ENCODE measurements around the gene ANKRD49. TPM values are rescaled to one million over a fixed set of nuclear protein-coding genes. Genes with fewer than 3 reads are reported as not detected.
A peak's percentile ranks its signal among the peaks of the same experiment; 100 is the strongest.

Gene ANKRD49
- total RNA-seq, 1 donor from 2014 or later = 18.9 TPM

- no peak overlapping the region for H3K4me3 Mint-ChIP-seq
- H3K4me1 Mint-ChIP-seq = peaks cover 7% of the 10 kb centered on the region
- H3K9me3 Mint-ChIP-seq = no peaks in the 10 kb centered on the region
- no peak for TF ChIP-seq EZH2 (IDR thresholded peaks at IDR 0.05)
- no peak for TF ChIP-seq EZH2phosphoT487 (IDR thresholded peaks at IDR 0.05)
- TF ChIP-seq CTCF (IDR thresholded peaks at IDR 0.05) = peak; percentile 44
- Histone ChIP-seq H3K4me3 (no peak overlapping the region), H3K9me3 (ENCODE audit: low read depth) (no peaks in the 10 kb centered on the region), H4K20me1 (ENCODE audit: low read depth) (no peaks in the 10 kb centered on the region), H3F3A (ENCODE audit: low read depth) (no peaks in the 10 kb centered on the region), H3K27me3 (peaks cover 6% of the 10 kb centered on the region), H3K79me2 (ENCODE audit: low read depth) (no peaks in the 10 kb centered on the region), H3K4me1 (peaks cover 6% of the 10 kb centered on the region), H3K9ac (no peak overlapping the region), H3K27ac (no peak overlapping the region), H3K36me3 (no peaks in the 10 kb centered on the region), H2AFZ (replicated peaks) (no peak overlapping the region), H3K4me2 (no peak overlapping the region)
- peak; percentile 9 for DNase-seq (ENCODE audit: low spot score)
- H3K27me3 Mint-ChIP-seq (ENCODE audit: insufficient read depth, low read depth) = no peaks in the 10 kb centered on the region
- no peak overlapping the region for H3K27ac Mint-ChIP-seq
- H3K36me3 Mint-ChIP-seq = no peaks in the 10 kb centered on the region
These were observed 27.9 kb downstream of the ANKRD49 start for GRCh38 chr11:94521684-94522083.

GRCh38 chr11:94524341-94524740 is 30.6 kb downstream of the ANKRD49 start:
- Mint-ChIP-seq H3K4me1 (peaks cover 7% of the 10 kb centered on the region), H3K27me3 (ENCODE audit: insufficient read depth, low read depth) (no peaks in the 10 kb centered on the region), H3K9me3 (no peaks in the 10 kb centered on the region), H3K27ac (no peak overlapping the region), H3K36me3 (no peaks in the 10 kb centered on the region), H3K4me3 (no peak overlapping the region)
- TF ChIP-seq EZH2 (IDR thresholded peaks at IDR 0.05) (no peak), EZH2phosphoT487 (IDR thresholded peaks at IDR 0.05) (no peak), CTCF (IDR thresholded peaks at IDR 0.05) (no peak)
- H3K79me2 ChIP-seq (ENCODE audit: low read depth) = no peaks in the 10 kb centered on the region
- H4K20me1 ChIP-seq (ENCODE audit: low read depth) = no peaks in the 10 kb centered on the region
- H2AFZ ChIP-seq (replicated peaks) = no peak overlapping the region
- peaks cover 6% of the 10 kb centered on the region for H3K4me1 ChIP-seq
- no peaks in the 10 kb centered on the region for H3K36me3 ChIP-seq
- no peak for DNase-seq (ENCODE audit: low spot score)
- no peak overlapping the region for H3K4me2 ChIP-seq
- no peak overlapping the region for H3K4me3 ChIP-seq
- no peak overlapping the region for H3K9ac ChIP-seq
- H3K9me3 ChIP-seq (ENCODE audit: low read depth) = no peaks in the 10 kb centered on the region
- no peak overlapping the region for H3K27ac ChIP-seq
- no peaks in the 10 kb centered on the region for H3F3A ChIP-seq (ENCODE audit: low read depth)
- peaks cover 13% of the 10 kb centered on the region for H3K27me3 ChIP-seq

- Histone ChIP-seq H3K79me2 (ENCODE audit: low read depth) (no peaks in the 10 kb centered on the region), H3F3A (ENCODE audit: low read depth) (no peaks in the 10 kb centered on the region), H3K9ac (no peak overlapping the region), H3K36me3 (no peaks in the 10 kb centered on the region), H3K27me3 (peaks cover 13% of the 10 kb centered on the region), H3K4me3 (no peak overlapping the region), H3K27ac (no peak overlapping the region), H4K20me1 (ENCODE audit: low read depth) (no peaks in the 10 kb centered on the region), H3K9me3 (ENCODE audit: low read depth) (no peaks in the 10 kb centered on the region), H3K4me1 (peaks cover 6% of the 10 kb centered on the region), H3K4me2 (peak overlapping the region; percentile 5), H2AFZ (replicated peaks) (no peak overlapping the region)
- H3K9me3 Mint-ChIP-seq = no peaks in the 10 kb centered on the region
- no peaks in the 10 kb centered on the region for H3K36me3 Mint-ChIP-seq
- H3K4me1 Mint-ChIP-seq = peaks cover 7% of the 10 kb centered on the region
- H3K27me3 Mint-ChIP-seq (ENCODE audit: insufficient read depth, low read depth) = no peaks in the 10 kb centered on the region
- peak; percentile 57 for DNase-seq (ENCODE audit: low spot score)
- TF ChIP-seq EZH2phosphoT487 (IDR thresholded peaks at IDR 0.05) (no peak), CTCF (IDR thresholded peaks at IDR 0.05) (no peak), EZH2 (IDR thresholded peaks at IDR 0.05) (no peak)
- no peak overlapping the region for H3K27ac Mint-ChIP-seq
- H3K4me3 Mint-ChIP-seq = no peak overlapping the region
These were observed 32.0 kb downstream of the ANKRD49 start for GRCh38 chr11:94525546-94526324.
